ENCODE results near the gene SLC25A24.
"Not testable (repeated sequence)": the region's sequence is repeated elsewhere in the genome, so short reads cannot be mapped to it uniquely, and the experiment has no call there.

SLC25A24 gene

DNA sequence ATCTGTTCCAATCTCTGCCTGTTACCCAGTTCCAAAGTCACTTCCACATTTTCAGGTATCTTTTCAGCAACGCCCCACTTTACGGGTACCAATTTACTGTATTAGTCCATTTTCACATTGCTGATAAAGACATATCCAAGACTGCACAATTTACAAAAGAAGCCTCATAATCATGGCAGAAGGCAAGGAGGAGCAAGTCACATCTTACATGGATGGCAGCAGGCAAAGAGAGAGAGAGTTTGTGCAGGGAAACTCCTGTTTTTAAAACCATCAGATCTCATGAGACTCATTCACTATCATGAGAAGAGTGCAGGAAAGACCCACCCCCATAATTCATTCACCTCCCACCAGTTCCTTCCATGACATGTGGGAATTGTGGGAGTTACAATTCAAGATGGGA is 67.0 kb downstream of the SLC25A24 start:
- DNase-seq (ENCODE audit: low spot score), result not testable (repeated sequence)

DNA sequence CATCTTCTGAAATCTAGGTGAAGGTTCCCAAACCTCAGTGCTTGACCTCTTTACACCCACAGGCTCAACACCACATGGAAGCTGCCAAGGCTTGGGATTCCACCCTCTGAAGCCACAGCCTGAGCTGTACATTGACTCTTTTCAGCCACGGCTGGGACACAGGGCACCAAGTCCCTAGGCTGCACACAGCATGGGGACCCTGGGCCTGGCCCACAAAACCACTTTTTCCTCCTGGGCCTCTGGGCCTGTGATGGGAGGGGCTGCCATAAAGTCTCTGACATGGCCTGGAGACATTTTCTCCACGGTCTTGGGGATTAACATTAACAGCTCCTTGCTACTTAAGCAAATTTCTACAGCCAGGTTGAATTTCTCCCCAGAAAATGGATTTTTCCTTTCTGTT is 67.8 kb downstream of the SLC25A24 start:
- DNase-seq (ENCODE audit: low spot score), result not testable (repeated sequence)

- not testable (repeated sequence) for DNase-seq (ENCODE audit: low spot score)
These were observed 68.9 kb downstream of the SLC25A24 start for GRCh38 chr1:108131281-108131680.

DNA sequence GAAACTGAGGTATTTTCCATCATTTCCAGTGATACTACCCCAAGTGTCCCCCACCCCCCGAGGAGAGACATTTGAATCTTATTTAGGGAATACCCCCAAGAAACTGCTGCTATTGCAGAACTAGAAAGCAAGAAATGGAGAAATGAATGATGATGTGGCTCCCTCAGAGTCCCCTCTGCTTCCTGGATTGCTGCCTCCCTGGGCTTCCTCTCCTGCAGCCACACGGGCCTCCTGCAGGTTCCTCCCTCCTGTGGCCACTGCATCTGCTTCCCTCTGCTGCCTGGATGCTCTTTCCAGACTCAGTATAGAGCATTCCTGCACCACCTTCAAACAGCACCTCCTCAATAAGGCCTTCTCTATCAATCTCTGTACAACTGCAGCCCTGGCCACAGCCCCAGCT is 69.3 kb downstream of the SLC25A24 start:
- no peak for DNase-seq (ENCODE audit: low spot score)

- DNase-seq (ENCODE audit: low spot score), result no peak
These were observed 70.1 kb downstream of the SLC25A24 start for GRCh38 chr1:108129999-108130398.

DNA sequence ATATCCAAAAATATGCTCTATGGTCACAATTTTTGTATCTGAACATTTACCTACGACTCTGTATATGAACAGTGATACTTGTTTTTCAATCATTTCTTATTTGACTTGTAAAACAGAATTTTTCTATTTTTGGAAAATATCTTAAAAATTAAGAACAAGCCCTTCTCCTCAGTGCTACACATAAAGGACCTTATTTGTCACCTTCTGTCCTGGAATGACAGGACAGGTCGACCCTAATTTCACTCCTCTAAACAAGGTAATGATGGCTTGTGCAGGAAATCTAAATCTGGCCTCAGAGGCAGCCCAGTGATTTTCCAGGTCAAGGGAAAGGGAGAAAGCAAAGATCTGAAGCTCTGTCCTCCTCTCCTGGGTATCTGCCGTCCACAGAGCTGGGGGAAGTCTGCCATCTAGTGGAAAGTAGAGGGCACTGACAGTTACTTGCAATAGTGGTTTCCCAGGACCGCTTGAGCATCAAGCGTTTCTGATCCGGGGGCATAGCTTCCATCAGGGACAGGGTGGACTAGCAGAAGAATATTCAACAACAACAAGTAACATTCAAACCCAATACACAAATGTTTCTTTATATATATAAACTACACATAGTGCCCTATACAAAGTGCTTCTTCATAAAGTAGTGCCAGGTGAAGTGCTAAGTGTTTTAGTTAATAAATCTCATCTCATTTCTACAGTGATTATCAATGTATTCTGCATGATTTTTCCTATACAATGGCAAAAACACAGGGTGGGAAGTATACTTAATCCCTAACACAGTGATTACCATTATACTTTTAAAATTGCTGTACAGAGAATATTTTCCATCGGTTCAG is 74.6 kb downstream of the SLC25A24 start:
- DNase-seq (ENCODE audit: low spot score), result peak; percentile 77

DNA sequence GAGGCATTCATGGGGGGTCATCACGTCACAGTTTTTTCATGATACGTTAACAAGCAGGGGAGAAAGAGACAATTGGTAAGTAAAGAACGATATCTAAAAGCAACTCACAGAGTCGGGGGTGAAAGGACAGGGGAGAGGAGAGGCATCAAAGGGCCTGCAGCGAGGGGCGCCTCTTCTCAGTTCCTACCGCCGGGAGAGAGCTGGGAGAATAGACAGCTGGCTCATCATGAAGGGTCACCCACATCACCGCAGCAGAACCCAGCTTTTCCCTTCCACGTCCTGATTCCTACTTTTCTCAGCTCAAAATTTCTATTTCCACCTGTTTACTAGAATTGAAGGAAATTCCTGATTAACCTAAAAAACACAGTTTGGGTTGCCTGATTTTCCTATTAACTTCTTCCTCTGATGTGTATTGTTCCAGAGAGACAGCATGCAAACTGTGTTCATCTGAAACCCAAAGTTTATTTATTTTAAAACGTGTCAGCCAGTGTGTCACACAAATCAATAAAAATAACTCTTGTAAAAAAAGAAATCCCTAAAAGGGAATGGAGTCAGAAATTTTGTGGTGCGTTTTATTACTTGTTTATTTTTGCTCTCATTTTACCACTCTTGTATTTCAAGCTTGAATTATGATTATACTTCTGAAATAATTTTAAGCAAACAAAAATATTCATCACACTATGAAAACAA is 75.4 kb downstream of the SLC25A24 start:
- DNase-seq (ENCODE audit: low spot score), result no peak

- no peak for DNase-seq (ENCODE audit: low spot score)
These were observed 76.1 kb downstream of the SLC25A24 start for GRCh38 chr1:108124023-108124422.

DNA sequence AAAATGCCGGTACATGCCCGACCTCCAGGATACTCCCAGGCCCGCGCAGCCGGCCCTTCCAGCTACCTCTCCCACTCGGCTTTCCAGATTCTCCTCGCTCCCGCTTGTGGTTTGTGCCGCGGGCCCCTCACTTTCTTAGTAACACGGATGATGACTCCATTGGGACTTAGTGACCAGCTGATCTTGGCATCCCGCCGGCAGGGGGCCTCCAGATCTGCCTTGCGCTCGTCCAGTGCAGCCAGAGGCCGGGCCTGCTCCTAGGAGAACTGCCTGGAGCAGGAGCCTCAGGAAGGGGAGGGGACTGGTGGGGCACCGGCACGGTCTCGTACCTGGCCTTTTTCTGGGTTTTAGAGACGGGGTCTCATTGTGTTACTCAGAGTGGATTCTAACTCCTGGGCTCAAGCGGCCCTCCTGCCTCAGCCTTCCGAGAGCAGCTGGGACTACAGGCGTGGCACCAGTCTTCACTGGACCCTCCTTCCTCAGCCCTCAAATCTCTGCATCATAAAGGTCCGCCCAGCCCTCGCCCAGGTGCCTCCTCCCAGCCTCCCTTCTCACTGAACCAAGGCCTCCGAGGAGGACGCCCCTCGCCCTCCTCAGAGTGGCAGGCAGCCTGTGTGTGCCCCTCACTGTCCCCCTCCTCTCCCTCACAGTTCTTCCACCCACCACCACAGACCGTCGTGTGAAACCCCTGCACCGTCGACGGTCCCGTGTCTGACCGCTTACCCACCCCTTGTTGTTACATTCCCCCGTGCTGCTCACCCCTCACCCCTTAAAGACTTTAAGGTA is 78.6 kb downstream of the SLC25A24 start:
- DNase-seq (ENCODE audit: low spot score), result peak; percentile 78

DNA sequence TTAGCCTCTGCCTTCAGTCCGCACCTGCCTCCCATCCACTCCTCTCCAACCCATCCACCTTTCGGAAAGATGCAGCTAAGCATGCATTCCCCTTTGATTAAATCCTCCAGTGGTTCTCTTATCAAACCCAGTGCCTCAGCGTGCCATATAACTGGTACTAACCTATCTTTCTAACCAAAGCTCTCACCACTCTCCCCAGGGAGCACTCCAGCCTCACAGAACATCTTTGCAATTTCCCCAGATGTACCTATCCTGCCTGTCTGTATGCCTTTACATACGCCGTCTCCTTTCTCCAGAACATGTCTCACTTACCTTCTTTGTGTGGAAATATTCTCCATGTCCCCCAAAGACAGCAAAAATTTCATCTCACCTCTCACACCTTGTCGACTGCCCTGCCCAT is 80.0 kb downstream of the SLC25A24 start:
- no peak for DNase-seq (ENCODE audit: low spot score)

GRCh38 chr1:108119500-108119899 is 80.6 kb downstream of the SLC25A24 start:
- DNase-seq (ENCODE audit: low spot score), result no peak

DNA sequence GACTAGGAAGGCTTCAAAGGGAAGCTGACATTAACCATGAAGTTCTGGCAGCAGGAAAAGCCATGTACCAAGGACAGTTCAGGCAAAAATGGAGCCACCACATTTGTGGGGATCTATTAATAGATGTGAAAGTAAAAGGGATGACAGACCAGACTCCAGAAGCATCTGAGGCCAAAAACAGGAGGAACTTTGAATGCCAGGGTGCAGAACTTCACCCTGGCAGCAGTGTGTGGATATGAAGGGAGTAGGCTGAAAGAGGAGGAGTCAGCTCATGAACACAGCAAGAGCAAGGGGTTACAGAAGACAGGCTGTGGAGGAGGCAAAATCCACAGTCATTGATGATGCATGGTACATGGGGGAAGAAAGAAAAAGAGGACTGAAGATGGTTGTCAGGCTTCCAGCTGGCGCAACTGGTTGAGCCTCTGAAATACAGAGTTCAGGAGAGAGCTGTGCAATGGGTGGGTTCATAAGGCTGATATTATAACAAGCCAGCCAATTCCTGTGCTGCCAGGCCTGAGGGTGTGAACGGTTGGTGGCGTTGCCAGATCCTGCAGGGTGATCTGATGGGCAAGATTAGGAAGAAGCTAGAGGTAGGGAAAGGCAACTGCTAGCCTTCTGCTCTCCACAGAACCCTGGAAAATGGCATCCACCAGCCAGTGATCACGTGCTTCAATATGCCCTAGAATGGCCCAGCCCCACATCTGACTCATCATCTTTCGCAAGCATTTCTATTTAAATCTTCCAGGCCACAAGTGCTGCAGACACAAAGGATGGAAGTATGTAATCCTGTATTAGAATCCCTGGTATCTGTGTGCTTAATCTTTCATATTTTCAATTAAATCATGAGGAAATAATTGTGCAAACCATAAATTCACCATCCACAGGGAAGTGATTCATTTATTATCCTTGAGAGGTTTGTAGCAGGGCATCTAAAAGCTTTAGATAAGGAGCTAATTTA is 81.9 kb downstream of the SLC25A24 start:
- no peak for DNase-seq (ENCODE audit: low spot score)

- DNase-seq (ENCODE audit: low spot score), result no peak
These were observed 82.9 kb downstream of the SLC25A24 start for GRCh38 chr1:108117237-108117636.

- no peak for DNase-seq (ENCODE audit: low spot score)
These were observed 86.0 kb downstream of the SLC25A24 start for GRCh38 chr1:108114033-108114599.

DNA sequence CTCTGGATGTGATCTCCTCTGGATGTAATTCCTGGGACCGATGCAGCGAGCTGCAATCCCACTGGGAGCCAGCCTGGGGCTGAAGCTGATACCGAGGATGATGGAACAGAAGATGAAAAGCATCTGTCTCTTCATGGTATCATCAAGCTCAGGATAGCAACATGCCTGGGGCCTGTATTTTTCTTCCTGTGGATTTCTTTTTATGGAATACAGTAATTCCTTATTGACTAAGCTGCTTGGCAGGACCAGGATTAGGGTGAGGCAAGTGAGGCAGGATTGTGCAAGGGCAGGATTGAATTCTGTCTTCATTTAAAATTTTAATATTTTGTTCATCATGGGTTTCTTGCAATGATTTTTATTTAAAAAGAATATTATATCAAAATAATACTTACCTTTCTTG is 86.6 kb downstream of the SLC25A24 start:
- no peak for DNase-seq (ENCODE audit: low spot score)

- no peak for DNase-seq (ENCODE audit: low spot score)
These were observed 90.7 kb downstream of the SLC25A24 start for GRCh38 chr1:108109295-108109973.

DNA sequence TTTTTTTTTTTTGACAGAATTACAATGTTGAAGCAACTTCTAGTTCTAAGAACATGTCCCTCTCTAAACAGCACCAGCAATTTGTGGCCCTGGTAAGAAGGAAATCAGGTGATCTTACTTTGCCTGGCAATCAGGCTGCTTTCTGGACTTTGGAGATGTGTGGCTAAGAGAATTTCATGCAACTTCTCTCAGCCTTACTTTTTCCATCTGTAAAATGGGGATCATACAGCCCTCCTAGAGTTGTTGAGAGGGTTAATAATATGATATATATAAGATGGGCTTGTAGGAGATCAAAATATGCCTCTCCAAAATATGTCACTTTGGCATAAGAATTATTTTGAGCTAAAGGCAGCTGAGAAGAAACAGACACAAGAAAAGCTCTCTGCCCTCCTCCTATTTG is 92.0 kb downstream of the SLC25A24 start:
- DNase-seq (ENCODE audit: low spot score), result no peak

GRCh38 chr1:108107658-108108057 is 92.5 kb downstream of the SLC25A24 start:
- no peak for DNase-seq (ENCODE audit: low spot score)

DNA sequence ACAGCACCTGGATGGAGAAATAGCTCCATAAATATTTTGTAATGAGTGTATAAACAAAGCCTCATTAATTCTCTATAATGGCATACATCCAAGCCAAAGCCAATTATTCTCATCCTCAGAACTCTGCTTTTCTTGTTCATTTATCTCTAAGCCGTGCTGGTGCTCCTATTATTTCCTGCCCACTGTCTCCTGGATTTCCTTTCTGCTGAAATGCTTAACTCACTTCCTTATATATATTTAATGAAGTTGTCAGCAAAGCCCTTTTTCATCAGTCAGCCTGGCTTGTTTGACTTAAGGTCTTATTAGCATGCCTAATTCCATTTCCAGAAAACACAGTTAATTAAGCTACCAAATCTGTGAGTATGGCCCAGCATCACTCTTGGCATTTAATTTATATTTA is 93.4 kb downstream of the SLC25A24 start:
- no peak for DNase-seq (ENCODE audit: low spot score)

GRCh38 chr1:108100148-108100547 is 100.0 kb downstream of the SLC25A24 start:
- no peak for DNase-seq (ENCODE audit: low spot score)

DNA sequence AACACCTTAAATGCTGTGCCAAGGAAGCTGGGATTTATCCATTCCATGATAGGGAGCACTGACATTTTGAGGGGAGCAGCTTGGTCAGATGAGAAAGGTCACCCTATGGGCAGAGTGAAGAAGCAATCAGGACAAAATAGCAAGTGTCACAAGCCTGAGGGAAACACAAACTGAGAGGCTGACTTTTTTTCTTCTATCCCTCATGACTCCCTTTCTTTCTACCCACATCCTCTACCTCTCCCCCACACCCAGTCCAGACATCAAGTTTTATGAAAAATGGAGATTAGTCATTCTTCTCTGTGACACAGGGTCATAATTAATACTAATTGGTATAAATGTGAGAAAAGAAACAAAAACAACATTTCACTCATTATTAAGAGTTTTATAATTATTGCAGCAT is 103.1 kb downstream of the SLC25A24 start:
- no peak for DNase-seq (ENCODE audit: low spot score)

Measured in ecto neural progenitor cell (in vitro differentiated cells).